ENCODE data around the gene NME4. TPM values are rescaled to one million over a fixed set of nuclear protein-coding genes. Genes with fewer than 3 reads are reported as not detected.

NME4 gene
- total RNA-seq, 1 donor from 2014 or later: 154 TPM

DNA sequence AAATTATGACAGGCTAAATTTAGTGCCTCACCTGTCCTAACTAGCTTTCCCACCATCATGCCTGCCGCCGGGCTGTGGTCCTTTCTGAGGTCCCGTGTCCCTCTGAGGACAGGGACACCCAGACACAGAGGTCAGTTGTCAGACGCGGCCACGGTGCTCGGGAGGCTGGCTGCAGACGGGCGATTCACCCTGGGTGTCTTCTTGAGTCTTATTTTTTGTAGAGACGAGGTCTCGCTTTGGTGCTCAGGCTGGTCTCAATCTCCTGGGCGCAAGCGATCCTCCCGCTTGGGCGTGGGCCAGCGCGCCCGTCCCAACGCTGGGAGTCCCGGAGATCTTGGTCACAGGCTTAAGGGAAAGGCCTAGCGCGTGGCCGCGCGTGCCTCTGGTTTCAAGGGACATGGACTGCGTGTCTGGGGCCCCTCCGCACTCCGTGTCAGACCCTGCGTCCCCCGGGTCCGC is 27.7 kb downstream of the NME4 start:
- Mint-ChIP-seq H3K27ac (no peak overlapping the region), H3K27me3 (peaks cover 20% of the 10 kb centered on the region)
- no peak for DNase-seq (ENCODE audit: low spot score, unreplicated experiment)

DNA sequence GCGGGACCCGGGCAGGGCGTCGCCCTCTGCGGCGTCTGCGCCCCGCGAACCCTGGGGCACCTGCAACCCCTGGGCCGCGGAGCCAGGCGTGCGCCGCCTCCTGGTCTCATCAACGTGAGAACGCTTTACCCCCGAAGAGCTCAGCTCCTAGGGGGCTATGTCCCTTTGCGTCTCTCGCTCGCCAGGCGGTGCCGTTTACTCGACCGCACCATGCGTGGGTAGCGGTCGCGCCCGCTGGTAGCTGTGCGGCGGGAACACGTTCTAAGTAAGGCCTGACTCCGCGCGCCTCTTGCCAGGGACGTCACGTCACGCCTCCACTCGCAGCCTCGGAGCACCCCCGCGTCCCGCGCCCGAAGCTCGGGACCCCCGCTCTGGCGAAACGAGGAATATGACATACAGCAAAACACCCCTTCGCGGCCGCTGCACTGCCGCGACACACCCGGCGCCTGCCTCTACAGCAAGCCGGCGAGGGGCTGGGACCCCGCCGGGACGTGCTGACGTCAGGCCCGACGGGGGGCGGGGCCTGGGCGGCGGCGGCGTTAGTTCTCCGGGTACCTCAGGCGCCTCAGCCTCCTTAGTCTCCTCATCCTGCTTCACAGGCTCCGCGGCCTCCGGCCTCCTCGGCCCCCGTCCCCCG is 28.2 kb downstream of the NME4 start, which contains the start of gene RAB11FIP3:
Gene RAB11FIP3 (plus strand): TSS at position 568 of the 637 bp plus-strand sequence. CDS start 358 bp downstream, outside the sequence.
- H3K27ac Mint-ChIP-seq: peak within 1 kb of the TSS; percentile 86
- peak within 1 kb of the TSS; percentile 87 for H3K4me3 Mint-ChIP-seq (ENCODE audit: low read depth)
- TF ChIP-seq, protein P1, sequence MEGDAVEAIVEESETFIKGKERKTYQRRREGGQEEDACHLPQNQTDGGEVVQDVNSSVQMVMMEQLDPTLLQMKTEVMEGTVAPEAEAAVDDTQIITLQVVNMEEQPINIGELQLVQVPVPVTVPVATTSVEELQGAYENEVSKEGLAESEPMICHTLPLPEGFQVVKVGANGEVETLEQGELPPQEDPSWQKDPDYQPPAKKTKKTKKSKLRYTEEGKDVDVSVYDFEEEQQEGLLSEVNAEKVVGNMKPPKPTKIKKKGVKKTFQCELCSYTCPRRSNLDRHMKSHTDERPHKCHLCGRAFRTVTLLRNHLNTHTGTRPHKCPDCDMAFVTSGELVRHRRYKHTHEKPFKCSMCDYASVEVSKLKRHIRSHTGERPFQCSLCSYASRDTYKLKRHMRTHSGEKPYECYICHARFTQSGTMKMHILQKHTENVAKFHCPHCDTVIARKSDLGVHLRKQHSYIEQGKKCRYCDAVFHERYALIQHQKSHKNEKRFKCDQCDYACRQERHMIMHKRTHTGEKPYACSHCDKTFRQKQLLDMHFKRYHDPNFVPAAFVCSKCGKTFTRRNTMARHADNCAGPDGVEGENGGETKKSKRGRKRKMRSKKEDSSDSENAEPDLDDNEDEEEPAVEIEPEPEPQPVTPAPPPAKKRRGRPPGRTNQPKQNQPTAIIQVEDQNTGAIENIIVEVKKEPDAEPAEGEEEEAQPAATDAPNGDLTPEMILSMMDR (IDR thresholded peaks at IDR 0.05; ENCODE audit: unreplicated experiment): peak; percentile 44
- H3K4me1 Mint-ChIP-seq (ENCODE audit: low read depth): peaks cover 23% of the 10 kb centered on the region
- DNase-seq (ENCODE audit: low spot score, unreplicated experiment): peak; percentile 70
- peaks cover 20% of the 10 kb centered on the region for H3K27me3 Mint-ChIP-seq
- no peaks in the 10 kb centered on the region for H3K9me3 Mint-ChIP-seq (ENCODE audit: low read depth)
- H3K36me3 Mint-ChIP-seq (ENCODE audit: insufficient read depth): peaks cover 8% of the 10 kb centered on the region

More for the DNA sequence above, 27.7 kb downstream of the NME4 start:
- TF ChIP-seq, protein P1 (IDR thresholded peaks at IDR 0.05; ENCODE audit: unreplicated experiment): no peak
- H3K9me3 Mint-ChIP-seq (ENCODE audit: low read depth): no peaks in the 10 kb centered on the region
- H3K4me1 Mint-ChIP-seq (ENCODE audit: low read depth): peaks cover 21% of the 10 kb centered on the region
- H3K36me3 Mint-ChIP-seq (ENCODE audit: insufficient read depth): peaks cover 5% of the 10 kb centered on the region
- peak overlapping the region; percentile 58 for H3K4me3 Mint-ChIP-seq (ENCODE audit: low read depth)

DNA sequence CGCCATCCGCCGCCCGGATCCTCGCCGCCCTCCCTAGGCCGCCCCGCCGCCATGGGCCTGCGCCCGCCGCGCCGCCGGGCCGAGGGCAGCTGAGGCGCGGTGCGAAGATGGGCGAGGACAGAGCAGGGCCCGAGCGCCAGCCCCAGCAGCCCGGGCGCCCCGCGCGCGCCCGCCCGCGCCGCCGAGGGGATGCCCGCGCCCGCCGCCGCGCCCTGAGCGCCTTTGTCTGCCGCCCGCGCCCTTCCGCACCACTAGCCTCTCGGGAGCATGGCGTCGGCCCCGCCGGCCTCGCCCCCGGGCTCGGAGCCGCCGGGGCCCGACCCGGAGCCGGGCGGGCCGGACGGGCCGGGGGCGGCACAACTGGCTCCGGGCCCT is 28.7 kb downstream of the NME4 start:
- DNase-seq (ENCODE audit: low spot score, unreplicated experiment): no peak
- Mint-ChIP-seq H3K27ac (no peak overlapping the region), H3K27me3 (peaks cover 18% of the 10 kb centered on the region), H3K4me3 (ENCODE audit: low read depth) (peak overlapping the region; percentile 74), H3K36me3 (ENCODE audit: insufficient read depth) (peaks cover 8% of the 10 kb centered on the region), H3K9me3 (ENCODE audit: low read depth) (no peaks in the 10 kb centered on the region), H3K4me1 (ENCODE audit: low read depth) (peaks cover 23% of the 10 kb centered on the region)
- TF ChIP-seq, protein P1 (IDR thresholded peaks at IDR 0.05; ENCODE audit: unreplicated experiment): no peak

DNA sequence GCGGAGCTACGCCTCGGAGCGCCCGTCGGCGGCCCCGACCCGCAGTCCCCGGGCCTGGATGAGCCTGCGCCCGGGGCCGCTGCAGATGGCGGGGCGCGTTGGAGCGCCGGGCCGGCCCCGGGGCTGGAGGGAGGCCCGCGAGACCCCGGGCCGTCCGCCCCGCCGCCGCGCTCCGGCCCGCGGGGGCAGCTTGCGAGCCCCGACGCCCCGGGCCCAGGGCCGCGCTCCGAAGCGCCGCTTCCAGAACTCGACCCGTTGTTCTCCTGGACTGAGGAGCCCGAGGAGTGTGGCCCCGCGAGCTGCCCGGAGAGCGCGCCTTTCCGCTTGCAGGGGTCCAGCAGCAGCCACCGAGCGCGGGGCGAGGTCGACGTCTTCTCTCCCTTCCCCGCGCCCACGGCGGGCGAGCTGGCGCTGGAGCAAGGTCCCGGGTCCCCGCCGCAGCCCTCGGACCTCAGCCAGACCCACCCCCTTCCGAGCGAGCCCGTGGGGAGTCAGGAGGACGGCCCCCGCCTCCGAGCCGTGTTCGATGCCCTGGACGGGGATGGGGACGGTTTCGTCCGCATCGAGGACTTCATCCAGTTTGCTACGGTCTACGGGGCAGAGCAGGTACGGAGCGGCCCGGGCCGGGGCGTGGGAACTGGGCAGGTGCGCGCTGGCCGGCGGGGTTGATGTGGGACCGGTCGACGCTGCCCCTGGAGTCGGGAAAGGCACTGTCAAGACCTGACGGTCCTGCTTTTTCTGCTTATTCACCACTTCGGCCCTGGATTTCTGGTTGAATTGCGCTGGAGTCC is 29.3 kb downstream of the NME4 start:
- DNase-seq (ENCODE audit: low spot score, unreplicated experiment): peak; percentile 41
- H3K4me3 Mint-ChIP-seq (ENCODE audit: low read depth): peak overlapping the region; percentile 87
- no peaks in the 10 kb centered on the region for H3K9me3 Mint-ChIP-seq (ENCODE audit: low read depth)
- H3K27me3 Mint-ChIP-seq: peaks cover 15% of the 10 kb centered on the region
- peaks cover 8% of the 10 kb centered on the region for H3K36me3 Mint-ChIP-seq (ENCODE audit: insufficient read depth)
- TF ChIP-seq, protein P1 (IDR thresholded peaks at IDR 0.05; ENCODE audit: unreplicated experiment): no peak
- H3K27ac Mint-ChIP-seq: peak overlapping the region; percentile 44
- H3K4me1 Mint-ChIP-seq (ENCODE audit: low read depth): peaks cover 23% of the 10 kb centered on the region

DNA sequence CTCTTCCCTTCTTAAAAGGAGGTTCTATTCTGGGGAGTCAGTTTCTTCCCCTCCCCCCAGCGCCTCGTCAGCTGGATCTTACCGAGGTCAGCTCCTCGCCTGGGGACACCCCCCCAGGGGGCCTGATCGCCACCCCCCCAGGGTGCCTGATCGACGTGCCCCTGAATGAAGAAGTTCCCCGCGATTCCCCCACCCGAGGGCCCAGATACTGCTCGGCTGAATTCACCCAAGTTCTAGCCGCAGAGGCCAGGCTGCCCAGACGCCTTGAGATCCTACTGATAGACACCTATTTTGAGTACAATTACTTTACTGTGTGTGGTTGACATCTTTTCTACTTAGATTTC is 29.9 kb downstream of the NME4 start:
- no peak for DNase-seq (ENCODE audit: low spot score, unreplicated experiment)
- H3K4me1 Mint-ChIP-seq (ENCODE audit: low read depth): peaks cover 23% of the 10 kb centered on the region
- peaks cover 15% of the 10 kb centered on the region for H3K27me3 Mint-ChIP-seq
- TF ChIP-seq, protein P1 (IDR thresholded peaks at IDR 0.05; ENCODE audit: unreplicated experiment): no peak
- no peaks in the 10 kb centered on the region for H3K9me3 Mint-ChIP-seq (ENCODE audit: low read depth)
- H3K4me3 Mint-ChIP-seq (ENCODE audit: low read depth): peak overlapping the region; percentile 87
- H3K36me3 Mint-ChIP-seq (ENCODE audit: insufficient read depth): peaks cover 9% of the 10 kb centered on the region
- peak overlapping the region; percentile 44 for H3K27ac Mint-ChIP-seq

All from progenitor cell of endocrine pancreas (in vitro differentiated cells).